ENCODE data around the gene KIF6. TPM values are rescaled to one million over a fixed set of nuclear protein-coding genes. Genes with fewer than 3 reads are reported as not detected.

The KIF6 gene
- polyA plus RNA-seq, 1 donor (not counting 4 experiments of a cell fraction or from before 2014, with no cell fraction given), result 0.14 TPM

DNA sequence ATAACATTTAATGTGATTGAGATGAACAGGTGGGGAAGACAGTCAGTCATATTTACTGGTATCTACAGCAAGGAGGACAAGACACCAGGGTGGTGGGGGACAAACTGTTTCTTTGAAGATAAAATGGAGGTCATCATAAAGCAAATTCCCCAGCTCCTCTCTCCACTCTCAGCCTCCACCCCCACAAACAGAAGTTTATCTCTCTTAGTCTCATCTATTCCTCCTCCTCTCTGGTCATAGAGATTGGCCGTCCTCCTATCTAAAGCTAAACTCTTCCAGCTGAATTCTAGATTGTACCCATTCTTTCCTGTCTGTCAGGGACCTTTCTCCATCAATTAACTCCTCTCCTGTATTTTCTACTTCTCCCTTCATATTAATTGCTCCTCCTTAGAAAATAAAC is 71.1 kb downstream of the KIF6 start:
- Histone ChIP-seq H3K27ac (ENCODE audit: control insufficient read depth, insufficient read depth, low read length) (no peak overlapping the region), H3K9me3 (ENCODE audit: control insufficient read depth, low read depth, low read length) (no peaks in the 10 kb centered on the region), H3K9me1 (ENCODE audit: control insufficient read depth, extremely low read depth, insufficient read depth, low read length) (no peaks in the 10 kb centered on the region), H4K20me1 (ENCODE audit: control insufficient read depth, extremely low read depth, insufficient read depth, low read length) (no peaks in the 10 kb centered on the region), H3K79me2 (ENCODE audit: control insufficient read depth, insufficient read depth, low read length) (no peaks in the 10 kb centered on the region), H3K4me2 (ENCODE audit: control insufficient read depth, extremely low read depth, insufficient read depth, low read depth, low read length) (no peak overlapping the region), H3K27me3 (ENCODE audit: control insufficient read depth, extremely low read depth, insufficient read depth, low read length) (no peaks in the 10 kb centered on the region), H3K4me1 (ENCODE audit: control insufficient read depth, extremely low read depth, insufficient read depth, low read length) (no peaks in the 10 kb centered on the region), H3K9ac (ENCODE audit: control insufficient read depth, extremely low read depth, insufficient read depth, low read length) (no peak overlapping the region), H3K36me3 (ENCODE audit: control insufficient read depth in 2 of 2, extremely low read depth in 1 of 2, insufficient read depth in 2 of 2, low read length in 2 of 2) (no peaks in the 10 kb centered on the region), H2AFZ (ENCODE audit: control insufficient read depth, low read length) (no peak overlapping the region), H3K4me3 (ENCODE audit: control insufficient read depth in 2 of 3, extremely low read depth in 1 of 3, insufficient read depth in 2 of 3, low read depth in 1 of 3, low read length in 3 of 3) (no peak overlapping the region)
- DNase-seq (ENCODE audit: low read depth, low spot score) (no peak), FAIRE-seq (no peak)
- dilution Hi-C loops (cut with MboI; ENCODE audit: extremely low pct_ligation_motif_present, low sequenced_read_pairs), result no loop called here
- no peak for TF ChIP-seq EZH2 (IDR thresholded peaks at IDR 0.05; ENCODE audit: low read length)
- TF ChIP-seq, protein P1, sequence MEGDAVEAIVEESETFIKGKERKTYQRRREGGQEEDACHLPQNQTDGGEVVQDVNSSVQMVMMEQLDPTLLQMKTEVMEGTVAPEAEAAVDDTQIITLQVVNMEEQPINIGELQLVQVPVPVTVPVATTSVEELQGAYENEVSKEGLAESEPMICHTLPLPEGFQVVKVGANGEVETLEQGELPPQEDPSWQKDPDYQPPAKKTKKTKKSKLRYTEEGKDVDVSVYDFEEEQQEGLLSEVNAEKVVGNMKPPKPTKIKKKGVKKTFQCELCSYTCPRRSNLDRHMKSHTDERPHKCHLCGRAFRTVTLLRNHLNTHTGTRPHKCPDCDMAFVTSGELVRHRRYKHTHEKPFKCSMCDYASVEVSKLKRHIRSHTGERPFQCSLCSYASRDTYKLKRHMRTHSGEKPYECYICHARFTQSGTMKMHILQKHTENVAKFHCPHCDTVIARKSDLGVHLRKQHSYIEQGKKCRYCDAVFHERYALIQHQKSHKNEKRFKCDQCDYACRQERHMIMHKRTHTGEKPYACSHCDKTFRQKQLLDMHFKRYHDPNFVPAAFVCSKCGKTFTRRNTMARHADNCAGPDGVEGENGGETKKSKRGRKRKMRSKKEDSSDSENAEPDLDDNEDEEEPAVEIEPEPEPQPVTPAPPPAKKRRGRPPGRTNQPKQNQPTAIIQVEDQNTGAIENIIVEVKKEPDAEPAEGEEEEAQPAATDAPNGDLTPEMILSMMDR (optimal IDR thresholded peaks at IDR 0.05 in 1 of 3, IDR thresholded peaks at IDR 0.05 in 1 of 3, conservative IDR thresholded peaks at IDR 0.05 in 1 of 3; ENCODE audit: extremely low read depth in 1 of 3, insufficient read depth in 2 of 3, low read length in 3 of 3), result no peak

DNA sequence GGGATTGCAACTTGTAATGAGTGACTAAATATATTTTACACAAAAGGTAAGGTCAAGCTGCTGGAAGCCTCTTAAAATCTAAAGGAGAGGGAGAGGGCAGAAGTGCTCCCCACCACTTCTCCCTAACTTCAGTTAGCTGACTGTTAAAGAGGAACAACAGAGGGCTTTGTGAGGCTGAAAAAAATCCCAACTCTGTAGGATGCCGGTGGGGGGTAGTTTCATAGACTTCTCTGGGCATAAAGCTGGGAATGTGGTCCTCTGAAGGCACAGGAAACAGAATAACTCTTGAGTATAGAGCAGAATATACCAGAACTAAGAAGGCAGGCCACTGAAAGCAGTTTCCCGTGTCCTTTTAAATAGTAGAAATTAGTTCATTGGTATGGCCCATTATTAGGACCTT is 71.6 kb downstream of the KIF6 start:
- no peaks in the 10 kb centered on the region for H3K4me1 ChIP-seq (ENCODE audit: control insufficient read depth, extremely low read depth, insufficient read depth, low read length)
- H3K9ac ChIP-seq (ENCODE audit: control insufficient read depth, extremely low read depth, insufficient read depth, low read length), result no peak overlapping the region
- H3K4me3 ChIP-seq (ENCODE audit: control insufficient read depth in 2 of 3, extremely low read depth in 1 of 3, insufficient read depth in 2 of 3, low read depth in 1 of 3, low read length in 3 of 3), result no peak overlapping the region
- no peaks in the 10 kb centered on the region for H3K27me3 ChIP-seq (ENCODE audit: control insufficient read depth, extremely low read depth, insufficient read depth, low read length)
- no peak overlapping the region for H2AFZ ChIP-seq (ENCODE audit: control insufficient read depth, low read length)
- H3K79me2 ChIP-seq (ENCODE audit: control insufficient read depth, insufficient read depth, low read length), result no peaks in the 10 kb centered on the region
- DNase-seq (ENCODE audit: low read depth, low spot score) (no peak), FAIRE-seq (no peak)
- no peak overlapping the region for H3K4me2 ChIP-seq (ENCODE audit: control insufficient read depth, extremely low read depth, insufficient read depth, low read depth, low read length)
- no peaks in the 10 kb centered on the region for H3K36me3 ChIP-seq (ENCODE audit: control insufficient read depth in 2 of 2, extremely low read depth in 1 of 2, insufficient read depth in 2 of 2, low read length in 2 of 2)
- H4K20me1 ChIP-seq (ENCODE audit: control insufficient read depth, extremely low read depth, insufficient read depth, low read length), result no peaks in the 10 kb centered on the region
- H3K27ac ChIP-seq (ENCODE audit: control insufficient read depth, insufficient read depth, low read length), result no peak overlapping the region
- TF ChIP-seq EZH2 (IDR thresholded peaks at IDR 0.05; ENCODE audit: low read length), result no peak
- TF ChIP-seq, protein P1 (optimal IDR thresholded peaks at IDR 0.05 in 1 of 3, IDR thresholded peaks at IDR 0.05 in 1 of 3, conservative IDR thresholded peaks at IDR 0.05 in 1 of 3; ENCODE audit: extremely low read depth in 1 of 3, insufficient read depth in 2 of 3, low read length in 3 of 3), result no peak
- no peaks in the 10 kb centered on the region for H3K9me1 ChIP-seq (ENCODE audit: control insufficient read depth, extremely low read depth, insufficient read depth, low read length)
- H3K9me3 ChIP-seq (ENCODE audit: control insufficient read depth, low read depth, low read length), result no peaks in the 10 kb centered on the region
- dilution Hi-C loops (cut with MboI; ENCODE audit: extremely low pct_ligation_motif_present, low sequenced_read_pairs), result no loop called here
